Thyroid gland (tissue), 4 donors: ENCODE measurements around the gene RHOBTB1.

ENCODE experiments used
- CTCF ChIP-seq, 6 experiments: fragments of 200-600 bp in 3 of 6; fragments of 450-650 bp in 3 of 6; sonication (generic) in 3 of 6; IDR thresholded peaks; one replicate each; pipeline ENCODE4 v1.5.1; 2016 to 2019; ENCODE audit warnings: antibody characterized with exemption in 6 of 6, mild to moderate bottlenecking in 2 of 6, inconsistent platforms in 1 of 6, moderate library complexity in 1 of 6
- POLR2A ChIP-seq, 2 donors: fragments of 450-650 bp; IDR thresholded peaks; one replicate each; pipeline ENCODE4 v1.6.1; 2017; ENCODE audit warnings: antibody characterized with exemption in 2 of 2, mild to moderate bottlenecking in 2 of 2, moderate library complexity in 1 of 2

GRCh38 chr10:60944058-60944909 lies at the start of gene RHOBTB1:
- peak in 1 of 2 donors; percentile 72 for TF ChIP-seq POLR2A (IDR thresholded peaks at IDR 0.05)
- TF ChIP-seq CTCF (IDR thresholded peaks at IDR 0.05), result no peak
